Activated T-cell treated with anti-CD3 and anti-CD28 coated beads, Interleukin-2, amount 50 U/mL, for 48 hours (primary cell): ENCODE measurements around the gene MAP3K13.
A peak's percentile ranks its signal among the peaks of the same experiment; 100 is the strongest.
"Not testable (repeated sequence)": the region's sequence is repeated elsewhere in the genome, so short reads cannot be mapped to it uniquely, and the experiment has no call there.

Experiments used
- DNase-seq, 2 experiments: peaks; one replicate each; pipeline ENCODE4 v3.0.0-alpha.2; 2020

Gene MAP3K13

GRCh38 chr3:185460719-185461350 lies 97.9 kb downstream of the MAP3K13 start:
- no peak for DNase-seq

GRCh38 chr3:185465471-185465870 lies 102.5 kb downstream of the MAP3K13 start:
- DNase-seq, result no peak

- DNase-seq, result not testable (repeated sequence)
Observed at GRCh38 chr3:185466123-185466522, 103.2 kb downstream of the MAP3K13 start.

- no peak for DNase-seq
Observed at GRCh38 chr3:185469542-185469941, 106.6 kb downstream of the MAP3K13 start.

GRCh38 chr3:185470323-185470722 lies 107.4 kb downstream of the MAP3K13 start:
- DNase-seq, result no peak

- no peak for DNase-seq
Observed at GRCh38 chr3:185473290-185473815, 110.4 kb downstream of the MAP3K13 start.

GRCh38 chr3:185474922-185475321 lies 112.0 kb downstream of the MAP3K13 start:
- not testable (repeated sequence) for DNase-seq

GRCh38 chr3:185477316-185477715 lies 114.4 kb downstream of the MAP3K13 start:
- DNase-seq, result no peak

GRCh38 chr3:185479373-185479945 lies 116.5 kb downstream of the MAP3K13 start:
- no peak for DNase-seq

GRCh38 chr3:185484296-185484695 lies 121.4 kb downstream of the MAP3K13 start:
- no peak for DNase-seq

- no peak for DNase-seq
Observed at GRCh38 chr3:185486394-185486793, 123.5 kb downstream of the MAP3K13 start.

- no peak for DNase-seq
Observed at GRCh38 chr3:185488465-185488864, 125.5 kb downstream of the MAP3K13 start.

- DNase-seq, result no peak
Observed at GRCh38 chr3:185489462-185489861, 126.5 kb downstream of the MAP3K13 start.

- no peak for DNase-seq
Observed at GRCh38 chr3:185490241-185490640, 127.3 kb downstream of the MAP3K13 start.

- DNase-seq, result peak; percentile 94 to 95
Observed at GRCh38 chr3:185498503-185499396, 135.8 kb downstream of the MAP3K13 start, which contains the start of gene TMEM41A. Gene TMEM41A, minus strand, starts transcription at chr3:185499035. Its CDS starts 74 bp downstream, at chr3:185498961.

GRCh38 chr3:185502987-185503386 lies 140.1 kb downstream of the MAP3K13 start:
- no peak for DNase-seq

GRCh38 chr3:185503521-185503920 lies 140.6 kb downstream of the MAP3K13 start:
- no peak for DNase-seq

GRCh38 chr3:185504636-185505035 lies 141.7 kb downstream of the MAP3K13 start:
- DNase-seq, result no peak

GRCh38 chr3:185507883-185508282 lies 144.9 kb downstream of the MAP3K13 start:
- DNase-seq, result no peak

- no peak for DNase-seq
Observed at GRCh38 chr3:185508335-185508991, 145.5 kb downstream of the MAP3K13 start.

GRCh38 chr3:185511711-185512110 lies 148.8 kb downstream of the MAP3K13 start:
- no peak for DNase-seq

GRCh38 chr3:185517387-185518130 lies 154.6 kb downstream of the MAP3K13 start:
- no peak for DNase-seq
